GM12872 (cell line): Measurements from ENCODE around the gene FBXL7.

Source experiments
- CTCF ChIP-seq: IDR thresholded peaks from 3 replicates; pipeline ENCODE4 v1.5.1; 2011; ENCODE audit warnings: low read depth, mild to moderate bottlenecking, low read length, moderate library complexity; ENCODE audit not compliant: insufficient read depth

FBXL7 gene

DNA sequence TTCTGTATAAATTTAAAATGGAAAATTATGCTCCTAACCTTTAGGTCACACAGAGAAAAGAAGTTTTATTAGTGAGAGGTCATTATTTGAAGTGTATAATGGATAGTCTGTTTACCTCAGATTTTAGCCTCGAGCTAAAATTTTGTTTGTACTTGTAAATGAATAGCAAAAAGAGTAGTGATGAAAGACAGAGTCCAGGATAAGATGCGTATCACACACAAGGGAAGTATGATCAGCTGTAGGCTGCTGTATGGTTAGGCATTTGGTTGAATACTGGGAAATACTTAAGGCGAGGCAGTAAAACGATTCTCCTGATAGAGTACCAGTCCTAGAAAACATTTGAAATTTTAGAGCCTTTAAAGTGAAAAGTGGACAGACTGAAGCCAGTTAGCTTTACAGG, 92.7 kb downstream of the FBXL7 start:
- no peak for TF ChIP-seq CTCF

DNA sequence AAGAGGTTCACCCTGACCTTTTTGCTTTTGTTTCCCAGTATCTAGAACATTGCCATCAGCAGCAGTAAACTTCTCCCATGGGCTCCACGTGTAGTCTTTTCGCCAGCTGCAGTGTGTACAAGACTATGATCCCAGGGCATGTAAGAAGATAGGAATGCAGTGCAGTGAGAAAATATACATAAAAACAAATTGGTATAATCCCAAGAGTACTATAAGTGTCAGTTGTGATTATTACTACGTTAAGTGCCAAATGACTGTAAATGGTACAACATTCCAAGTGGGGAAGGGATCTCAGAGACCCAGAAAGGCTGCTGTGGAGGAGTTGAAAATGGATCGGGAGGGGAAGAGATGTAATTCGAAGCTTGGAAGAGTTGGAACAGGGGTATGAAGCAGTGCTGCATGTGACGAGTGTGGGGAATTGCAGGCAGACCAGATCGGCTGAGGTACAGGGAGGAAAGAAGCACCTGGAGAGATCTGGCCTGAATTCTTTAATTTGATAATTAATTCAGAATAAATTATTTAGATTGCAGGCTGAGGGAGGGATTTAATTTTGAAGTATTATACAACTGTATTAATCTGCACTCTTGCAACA, 95.1 kb downstream of the FBXL7 start:
- no peak for TF ChIP-seq CTCF

DNA sequence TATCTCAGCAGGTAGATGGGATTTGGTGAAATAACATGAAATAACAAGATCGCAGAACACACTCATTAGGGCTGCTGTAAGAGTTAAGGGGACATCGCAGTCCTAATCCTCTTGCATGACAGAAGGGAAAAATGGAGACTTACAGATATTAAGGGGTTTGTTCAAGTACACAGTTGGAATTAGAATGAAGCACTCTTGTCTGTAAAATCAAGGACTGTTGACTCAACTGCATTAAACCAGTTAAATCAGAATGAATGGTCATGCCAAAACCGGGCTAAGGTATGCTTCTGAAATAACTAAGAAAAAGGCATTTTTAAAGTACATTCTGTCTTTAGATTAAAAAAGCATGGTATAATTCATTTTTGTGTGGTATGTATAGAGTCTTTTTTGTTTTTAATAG, 95.9 kb downstream of the FBXL7 start:
- TF ChIP-seq CTCF = no peak

DNA sequence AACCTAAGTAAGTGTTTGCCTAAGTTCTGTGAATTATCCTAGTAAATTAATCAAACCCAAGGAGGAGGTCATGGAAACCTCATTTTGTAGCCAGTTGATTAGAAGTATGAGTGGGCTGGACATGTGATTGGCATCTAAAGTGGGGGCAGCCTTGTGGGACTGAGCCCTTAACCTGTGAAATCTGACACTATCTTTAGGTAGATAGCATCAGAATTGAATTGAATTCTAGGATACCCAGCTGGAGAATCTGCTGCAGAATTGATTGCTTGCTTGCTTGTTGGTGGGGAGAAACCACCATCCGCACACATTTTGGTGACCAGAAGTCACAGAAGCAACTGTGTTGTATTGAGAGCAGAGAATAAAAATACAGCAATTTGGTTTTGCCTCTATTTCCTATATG, 97.0 kb downstream of the FBXL7 start:
- no peak for TF ChIP-seq CTCF

GRCh38 chr5:15597804-15598203, 97.8 kb downstream of the FBXL7 start:
- TF ChIP-seq CTCF = no peak

DNA sequence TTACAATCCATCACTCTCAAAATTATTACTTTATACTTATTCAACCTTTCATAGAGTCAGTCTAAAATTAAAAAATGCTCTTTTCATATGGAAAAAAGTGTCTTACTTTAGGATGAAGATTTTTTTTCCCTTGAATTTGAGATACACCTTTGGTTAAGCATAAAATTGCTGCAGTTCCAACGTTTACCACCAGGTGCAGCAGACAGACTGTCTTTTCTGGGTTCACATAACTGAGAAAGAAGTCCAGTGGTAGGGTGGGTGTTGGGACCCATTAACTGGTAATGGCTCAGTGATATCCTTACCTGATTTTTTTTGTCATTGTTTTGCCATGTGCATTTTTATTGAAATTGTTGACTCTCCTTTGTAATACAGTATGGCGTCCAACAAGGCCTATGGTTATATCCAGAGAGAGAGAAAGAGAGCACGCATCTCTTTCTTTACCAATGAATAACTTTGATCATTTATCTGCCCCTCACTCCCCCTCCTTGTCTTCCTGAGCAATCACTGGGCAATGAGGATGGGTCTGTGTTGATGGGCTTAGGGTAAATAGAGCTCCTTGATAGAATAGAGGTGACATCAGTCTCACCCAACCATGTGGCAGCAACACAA, 98.4 kb downstream of the FBXL7 start:
- peak; percentile 66 for TF ChIP-seq CTCF

DNA sequence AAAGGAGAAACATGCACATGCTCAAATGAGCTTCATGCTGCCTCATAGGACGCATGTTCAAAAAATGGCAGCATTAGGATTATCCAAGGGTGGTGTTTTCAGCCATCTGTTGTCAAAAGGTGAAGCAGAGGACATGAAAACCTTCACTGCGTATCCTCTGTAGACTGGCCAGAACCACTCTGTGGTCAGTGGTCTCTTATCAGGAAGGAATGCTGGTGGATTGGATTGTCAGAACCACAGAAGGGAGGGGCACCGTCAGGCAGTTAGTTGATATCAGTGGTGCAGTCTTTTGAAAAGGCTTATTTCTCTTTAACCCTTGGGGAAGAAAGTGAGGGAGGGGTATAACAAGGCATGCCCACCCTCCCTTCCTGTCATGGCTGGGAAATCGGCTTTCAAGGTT, 100.1 kb downstream of the FBXL7 start:
- no peak for TF ChIP-seq CTCF
